HepG2 (cell line): ENCODE results near the gene CDKN2AIP. TPM values are rescaled to one million over a fixed set of nuclear protein-coding genes. Genes with fewer than 3 reads are reported as not detected.

Experiments used
- FOSL2 ChIP-seq: sonication (generic); formaldehyde crosslinking; IDR thresholded peaks from 2 replicates; pipeline ENCODE4 v1.4.0; 2020; ENCODE audit warnings: missing genetic modification reagents
- FOXA3 ChIP-seq: IDR thresholded peaks from 2 replicates; pipeline ENCODE4 v1.6.1; 2016; ENCODE audit warnings: missing genetic modification reagents, missing compliant biosample characterization
- HNRNPK ChIP-seq: fragments of 200-400 bp; formaldehyde crosslinking; IDR thresholded peaks from 2 replicates; pipeline ENCODE4 v1.6.1; 2018; ENCODE audit warnings: low read length, low read depth, moderate library complexity, mild to moderate bottlenecking; ENCODE audit not compliant: poor library complexity, severe bottlenecking
- HNRNPLL ChIP-seq: fragments of 200-400 bp; formaldehyde crosslinking; IDR thresholded peaks from 2 replicates; pipeline ENCODE4 v1.6.1; 2017; ENCODE audit warnings: mild to moderate bottlenecking, low read depth, low read length; ENCODE audit not compliant: poor library complexity, severe bottlenecking
- KDM5A ChIP-seq: fragments of 200-600 bp; sonication (generic); IDR thresholded peaks from 2 replicates; pipeline ENCODE4 v1.7.0; 2018; ENCODE audit warnings: antibody characterized with exemption, mild to moderate bottlenecking, low read length, borderline replicate concordance
- KLF15 ChIP-seq: sonication (generic); formaldehyde crosslinking; IDR thresholded peaks from 2 replicates; pipeline ENCODE4 v1.8.1; 2023; ENCODE audit warnings: borderline replicate concordance, mild to moderate bottlenecking, inconsistent platforms, missing genetic modification reagents, mixed read lengths
- POLR2AphosphoS5 ChIP-seq: IDR thresholded peaks from 2 replicates; pipeline ENCODE4 v1.6.1; 2012; ENCODE audit warnings: low read depth, low read length
- SCMH1 ChIP-seq: sonication (generic); formaldehyde crosslinking; IDR thresholded peaks from 2 replicates; pipeline ENCODE4 v1.9.0; 2021; ENCODE audit warnings: missing genetic modification reagents, mild to moderate bottlenecking, borderline replicate concordance
- SP1 ChIP-seq, 2 experiments: fragments of 450-650 bp in 1 of 2; sonication (generic) in 1 of 2; formaldehyde crosslinking in 1 of 2; IDR thresholded peaks; 2 replicates each; pipeline versions ENCODE4 v1.4.0 to v1.6.1; 2016 to 2020; ENCODE audit warnings: missing genetic modification reagents in 1 of 2
- ZBTB4 ChIP-seq: sonication (generic); formaldehyde crosslinking; IDR thresholded peaks from 2 replicates; pipeline ENCODE4 v1.4.0; 2020; ENCODE audit warnings: missing genetic modification reagents, mild to moderate bottlenecking, borderline replicate concordance
- ZFP36L1 ChIP-seq: sonication (generic); formaldehyde crosslinking; IDR thresholded peaks from 2 replicates; pipeline ENCODE4 v1.8.0; 2022; ENCODE audit warnings: mild to moderate bottlenecking, missing genetic modification reagents, moderate library complexity
- ZFP82 ChIP-seq: sonication (generic); formaldehyde crosslinking; IDR thresholded peaks from 2 replicates; pipeline ENCODE4 v1.5.1; 2020; ENCODE audit warnings: mild to moderate bottlenecking, missing genetic modification reagents, borderline replicate concordance
- ZFP90 ChIP-seq: sonication (generic); formaldehyde crosslinking; IDR thresholded peaks from 2 replicates; pipeline ENCODE4 v1.8.0; 2022; ENCODE audit warnings: missing genetic modification reagents, mild to moderate bottlenecking, inconsistent platforms, borderline replicate concordance
- ZNF205 ChIP-seq: IDR thresholded peaks from 2 replicates; pipeline ENCODE4 v1.6.1; 2018; ENCODE audit warnings: missing biosample characterization, missing genetic modification reagents
- ZNF446 ChIP-seq: sonication (generic); formaldehyde crosslinking; IDR thresholded peaks from 2 replicates; pipeline ENCODE4 v1.5.0; 2020; ENCODE audit warnings: mild to moderate bottlenecking, missing genetic modification reagents
- ZNF614 ChIP-seq: IDR thresholded peaks from 2 replicates; pipeline ENCODE4 v1.6.1; 2018; ENCODE audit warnings: missing biosample characterization, missing genetic modification reagents, inconsistent platforms, borderline replicate concordance
- ZSCAN12 ChIP-seq: sonication (generic); formaldehyde crosslinking; IDR thresholded peaks from 2 replicates; pipeline ENCODE4 v1.9.0; 2021; ENCODE audit warnings: mild to moderate bottlenecking, missing genetic modification reagents
- polyA plus RNA-seq, 8 experiments: library from polyadenylated mRNA; depleted of rRNA in 3 of 8; stranded (reverse) in 7 of 8; unstranded in 1 of 8; fragments of >200 nt; fragmentation: Illumina TruSeq in 4 of 8; extraction: Trizol in 4 of 8; gene quantifications; 2 replicates each; pipeline versions ENCODE4 v1.2.1 to v1.2.3, GENCODE V29; 2011 to 2016; ENCODE audit warnings: low read depth in 4 of 8, missing spikeins in 1 of 8, mixed read lengths in 1 of 8; ENCODE audit not compliant: insufficient read depth in 1 of 8
- total RNA-seq, 5 experiments: library from RNA; depleted of rRNA; stranded (reverse); fragments of >200 nt; fragmentation: Illumina TruSeq; extraction: Trizol; gene quantifications; 2 replicates each; pipeline ENCODE4 v1.2.3, GENCODE V29; 2016; ENCODE audit warnings: low read depth in 1 of 5
- TF ChIP-seq, protein P1 (sequence below): sonication (generic); formaldehyde crosslinking; IDR thresholded peaks from 2 replicates; pipeline ENCODE4 v1.4.0; 2020; ENCODE audit warnings: missing genetic modification reagents
- TF ChIP-seq, protein P2 (sequence below): IDR thresholded peaks from 2 replicates; pipeline ENCODE4 v1.6.1; 2016; ENCODE audit warnings: mild to moderate bottlenecking, missing biosample characterization, missing genetic modification reagents

Gene CDKN2AIP
- total and polyA plus RNA-seq, 2 of the 13 experiments (the other 11 are each of a cell fraction or from before 2014, with no cell fraction given) = 17.0 to 18.7 TPM

- TF ChIP-seq HNRNPK (peak; percentile 77), FOSL2 (CRISPR knock-in tag) (no peak; the same call in 1 of the 2 replicates), ZBTB4 (peak; percentile 6; the same call in 1 of the 2 replicates), FOXA3 (no peak; the same call in 1 of the 2 replicates), ZSCAN12 (no peak), ZFP90 (CRISPR knock-in tag) (peak; percentile 59; the same call in 1 of the 2 replicates), SP1 (IDR thresholded peaks at IDR 0.05) (no peak), SP1 (CRISPR knock-in tag; IDR thresholded peaks at IDR 0.05) (peak; percentile 54), SCMH1 (CRISPR knock-in tag) (no peak), ZFP82 (CRISPR knock-in tag) (peak; percentile 85), KDM5A (no peak; the same call in 1 of the 2 replicates), ZFP36L1 (CRISPR knock-in tag) (no peak; the same call in 1 of the 2 replicates), HNRNPLL (peak; percentile 78), KLF15 (CRISPR knock-in tag) (peak; percentile 40; the same call in 1 of the 2 replicates), ZNF446 (CRISPR knock-in tag) (no peak), ZNF205 (CRISPR knock-in tag) (peak; percentile 21), POLR2AphosphoS5 (peak; percentile 80), ZNF614 (CRISPR knock-in tag) (0 out of 2 replicates have a peak, but pooled peaks have one; percentile 20)
- TF ChIP-seq, protein P1, sequence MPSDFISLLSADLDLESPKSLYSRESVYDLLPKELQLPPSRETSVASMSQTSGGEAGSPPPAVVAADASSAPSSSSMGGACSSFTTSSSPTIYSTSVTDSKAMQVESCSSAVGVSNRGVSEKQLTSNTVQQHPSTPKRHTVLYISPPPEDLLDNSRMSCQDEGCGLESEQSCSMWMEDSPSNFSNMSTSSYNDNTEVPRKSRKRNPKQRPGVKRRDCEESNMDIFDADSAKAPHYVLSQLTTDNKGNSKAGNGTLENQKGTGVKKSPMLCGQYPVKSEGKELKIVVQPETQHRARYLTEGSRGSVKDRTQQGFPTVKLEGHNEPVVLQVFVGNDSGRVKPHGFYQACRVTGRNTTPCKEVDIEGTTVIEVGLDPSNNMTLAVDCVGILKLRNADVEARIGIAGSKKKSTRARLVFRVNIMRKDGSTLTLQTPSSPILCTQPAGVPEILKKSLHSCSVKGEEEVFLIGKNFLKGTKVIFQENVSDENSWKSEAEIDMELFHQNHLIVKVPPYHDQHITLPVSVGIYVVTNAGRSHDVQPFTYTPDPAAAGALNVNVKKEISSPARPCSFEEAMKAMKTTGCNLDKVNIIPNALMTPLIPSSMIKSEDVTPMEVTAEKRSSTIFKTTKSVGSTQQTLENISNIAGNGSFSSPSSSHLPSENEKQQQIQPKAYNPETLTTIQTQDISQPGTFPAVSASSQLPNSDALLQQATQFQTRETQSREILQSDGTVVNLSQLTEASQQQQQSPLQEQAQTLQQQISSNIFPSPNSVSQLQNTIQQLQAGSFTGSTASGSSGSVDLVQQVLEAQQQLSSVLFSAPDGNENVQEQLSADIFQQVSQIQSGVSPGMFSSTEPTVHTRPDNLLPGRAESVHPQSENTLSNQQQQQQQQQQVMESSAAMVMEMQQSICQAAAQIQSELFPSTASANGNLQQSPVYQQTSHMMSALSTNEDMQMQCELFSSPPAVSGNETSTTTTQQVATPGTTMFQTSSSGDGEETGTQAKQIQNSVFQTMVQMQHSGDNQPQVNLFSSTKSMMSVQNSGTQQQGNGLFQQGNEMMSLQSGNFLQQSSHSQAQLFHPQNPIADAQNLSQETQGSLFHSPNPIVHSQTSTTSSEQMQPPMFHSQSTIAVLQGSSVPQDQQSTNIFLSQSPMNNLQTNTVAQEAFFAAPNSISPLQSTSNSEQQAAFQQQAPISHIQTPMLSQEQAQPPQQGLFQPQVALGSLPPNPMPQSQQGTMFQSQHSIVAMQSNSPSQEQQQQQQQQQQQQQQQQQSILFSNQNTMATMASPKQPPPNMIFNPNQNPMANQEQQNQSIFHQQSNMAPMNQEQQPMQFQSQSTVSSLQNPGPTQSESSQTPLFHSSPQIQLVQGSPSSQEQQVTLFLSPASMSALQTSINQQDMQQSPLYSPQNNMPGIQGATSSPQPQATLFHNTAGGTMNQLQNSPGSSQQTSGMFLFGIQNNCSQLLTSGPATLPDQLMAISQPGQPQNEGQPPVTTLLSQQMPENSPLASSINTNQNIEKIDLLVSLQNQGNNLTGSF (CRISPR knock-in tag) = 0 out of 2 replicates have a peak, but pooled peaks have one; percentile 13
- TF ChIP-seq, protein P2, sequence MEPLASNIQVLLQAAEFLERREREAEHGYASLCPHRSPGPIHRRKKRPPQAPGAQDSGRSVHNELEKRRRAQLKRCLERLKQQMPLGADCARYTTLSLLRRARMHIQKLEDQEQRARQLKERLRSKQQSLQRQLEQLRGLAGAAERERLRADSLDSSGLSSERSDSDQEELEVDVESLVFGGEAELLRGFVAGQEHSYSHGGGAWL (CRISPR knock-in tag) = peak; percentile 94
Measured at GRCh38 chr4:183444214-183445096, at the start of gene CDKN2AIP (continued).
